AG04449 (cell line): Measurements from ENCODE around the gene SUPT20HL1.
A peak's percentile ranks its signal among the peaks of the same experiment; 100 is the strongest.

Experiments used
- CTCF ChIA-PET: fragments of 350-600 bp; formaldehyde crosslinking; extraction: SDS; loops from one replicate; lab custom pipeline; 2021; ENCODE audit warnings: antibody characterized with exemption; lab: Yijun Ruan, JAX
- POLR2A ChIA-PET: fragments of 400-600, 350-600 bp; formaldehyde crosslinking; extraction: SDS; loops from one replicate; lab custom pipeline; 2020; ENCODE audit warnings: antibody characterized with exemption, inconsistent platforms; lab: Yijun Ruan, JAX
- DNase-seq: peaks from one replicate; pipeline ENCODE4 v3.0.0-alpha.2; 2010; ENCODE audit warnings: low read depth, low spot score
- H3K4me3 ChIP-seq: 2 replicates; pipeline ENCODE4 v1.5.1; 2011; ENCODE audit warnings: low read depth, mild to moderate bottlenecking, control low read depth, low read length
- TF ChIP-seq, protein P1 (sequence below): IDR thresholded peaks from one replicate; pipeline ENCODE4 v1.5.1; 2011; ENCODE audit warnings: mild to moderate bottlenecking, moderate library complexity, low read length, control low read depth, inconsistent platforms; ENCODE audit not compliant: insufficient read depth; ENCODE audit errors: missing control alignments

Gene SUPT20HL1

DNA sequence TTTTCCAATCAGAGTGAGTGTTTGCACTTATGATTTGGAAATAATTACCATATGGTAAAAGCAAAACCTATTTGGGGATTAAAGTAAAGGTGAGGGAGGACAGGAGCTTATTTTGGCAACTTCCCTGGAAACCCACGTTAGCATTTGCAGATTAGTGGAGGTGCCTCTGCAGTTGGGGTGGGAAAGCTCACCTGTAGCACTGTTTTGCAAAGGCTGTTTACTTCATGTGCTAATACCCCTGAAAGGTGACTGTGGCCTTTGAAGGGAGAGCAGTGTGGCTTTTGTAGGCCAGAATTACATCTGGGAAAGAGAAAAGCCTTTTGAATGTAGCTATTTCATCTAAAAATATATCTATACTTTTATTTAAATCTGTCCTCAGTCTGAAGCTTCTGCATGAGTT, 9.4 kb downstream of the SUPT20HL1 start:
- TF ChIP-seq, protein P1, sequence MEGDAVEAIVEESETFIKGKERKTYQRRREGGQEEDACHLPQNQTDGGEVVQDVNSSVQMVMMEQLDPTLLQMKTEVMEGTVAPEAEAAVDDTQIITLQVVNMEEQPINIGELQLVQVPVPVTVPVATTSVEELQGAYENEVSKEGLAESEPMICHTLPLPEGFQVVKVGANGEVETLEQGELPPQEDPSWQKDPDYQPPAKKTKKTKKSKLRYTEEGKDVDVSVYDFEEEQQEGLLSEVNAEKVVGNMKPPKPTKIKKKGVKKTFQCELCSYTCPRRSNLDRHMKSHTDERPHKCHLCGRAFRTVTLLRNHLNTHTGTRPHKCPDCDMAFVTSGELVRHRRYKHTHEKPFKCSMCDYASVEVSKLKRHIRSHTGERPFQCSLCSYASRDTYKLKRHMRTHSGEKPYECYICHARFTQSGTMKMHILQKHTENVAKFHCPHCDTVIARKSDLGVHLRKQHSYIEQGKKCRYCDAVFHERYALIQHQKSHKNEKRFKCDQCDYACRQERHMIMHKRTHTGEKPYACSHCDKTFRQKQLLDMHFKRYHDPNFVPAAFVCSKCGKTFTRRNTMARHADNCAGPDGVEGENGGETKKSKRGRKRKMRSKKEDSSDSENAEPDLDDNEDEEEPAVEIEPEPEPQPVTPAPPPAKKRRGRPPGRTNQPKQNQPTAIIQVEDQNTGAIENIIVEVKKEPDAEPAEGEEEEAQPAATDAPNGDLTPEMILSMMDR: no peak
- DNase-seq: no peak
- H3K4me3 ChIP-seq: no peak overlapping the region
- ChIA-PET POLR2A (no interaction called here), CTCF (interaction anchor here (0.9 to 3.5 kb wide), 12 partner anchors 12 to 129 kb away, joined by 3 to 30 read pairs (median 8); no protein-coding TSS in a partner anchor)

GRCh38 chrX:24371391-24371972, 11.0 kb downstream of the SUPT20HL1 start:
- POLR2A ChIA-PET: no interaction called here
- TF ChIP-seq, protein P1: peak; percentile 55
- H3K4me3 ChIP-seq: no peak overlapping the region
- no peak for DNase-seq
- CTCF ChIA-PET: interaction anchor here (0.8 to 3.5 kb wide), 19 partner anchors 12 to 459 kb away, joined by 3 to 30 read pairs (median 5); no protein-coding TSS in a partner anchor

DNA sequence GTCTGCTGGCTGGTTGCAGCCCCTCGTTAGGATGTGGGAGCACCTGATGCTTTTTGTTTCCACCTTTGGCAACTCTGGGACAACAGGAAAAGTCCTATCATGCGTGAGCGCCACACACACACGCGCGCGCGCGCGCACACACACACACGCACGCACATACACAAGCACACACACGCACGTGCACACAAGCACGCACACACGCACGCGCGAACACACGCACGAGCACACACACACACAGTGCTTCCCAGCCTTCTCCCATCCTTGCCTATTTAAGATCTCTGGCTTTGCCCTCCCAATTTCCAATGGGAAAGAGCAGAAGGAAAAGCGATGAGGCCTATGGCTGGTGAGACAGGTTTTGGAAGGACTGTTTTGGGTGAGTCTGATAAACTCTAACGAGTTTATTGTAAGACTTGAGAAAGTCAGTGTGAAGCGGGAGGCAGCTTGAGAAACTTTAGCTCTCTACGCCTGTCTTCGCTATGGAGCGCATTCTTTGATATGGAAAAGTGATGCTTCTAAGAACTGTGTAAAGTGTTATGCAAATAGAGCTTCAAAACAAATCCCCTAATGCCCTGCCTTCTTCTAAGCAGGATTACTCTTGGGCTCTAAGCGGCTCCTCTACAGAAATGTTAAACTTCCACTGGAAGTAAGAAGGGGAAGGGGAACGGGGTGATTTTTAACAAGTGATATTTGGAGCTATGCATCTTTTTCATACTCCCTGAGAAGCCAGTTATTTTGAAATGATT, 11.8 kb downstream of the SUPT20HL1 start:
- CTCF ChIA-PET: interaction anchor here (0.8 to 3.5 kb wide), 17 partner anchors 11 to 186 kb away, joined by 3 to 30 read pairs (median 5); no protein-coding TSS in a partner anchor
- POLR2A ChIA-PET: no interaction called here
- H3K4me3 ChIP-seq: no peak overlapping the region
- TF ChIP-seq, protein P1: no peak
- DNase-seq: no peak

DNA sequence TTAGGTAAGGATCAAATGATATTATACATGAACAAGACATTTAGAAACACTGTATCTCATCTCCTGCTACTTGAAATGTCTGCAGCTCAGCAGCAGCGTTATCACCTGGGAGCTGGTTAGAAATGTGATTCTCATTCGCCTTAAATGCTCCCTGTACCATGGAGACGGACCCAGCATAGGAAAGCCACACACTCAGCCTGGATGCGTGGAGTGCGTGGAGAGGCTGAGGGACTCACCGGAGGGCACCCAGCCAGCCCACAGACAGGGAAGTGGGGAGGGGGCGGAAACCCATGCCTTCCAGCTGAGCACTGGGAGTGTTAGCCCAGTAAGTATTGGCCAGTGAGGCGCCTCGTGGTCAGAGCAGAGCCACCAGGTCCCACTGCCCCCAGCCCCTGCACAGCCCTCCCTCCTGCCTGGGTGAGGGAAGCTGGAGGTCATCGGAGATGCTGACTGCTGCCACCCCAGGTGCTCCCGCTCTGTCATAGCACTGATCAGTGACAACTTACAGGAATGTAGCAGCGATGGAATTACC, 15.2 kb downstream of the SUPT20HL1 start:
- no peak for DNase-seq
- no peak overlapping the region for H3K4me3 ChIP-seq
- ChIA-PET POLR2A (no interaction called here), CTCF (interaction anchor here (0.7 kb wide), 1 partner anchor 8 kb away, joined by 3 read pairs; no protein-coding TSS in a partner anchor)
- TF ChIP-seq, protein P1: no peak

- TF ChIP-seq, protein P1: no peak
- CTCF ChIA-PET: no interaction called here
- no peak for DNase-seq
- H3K4me3 ChIP-seq: no peak overlapping the region
- POLR2A ChIA-PET: no interaction called here
These were observed 16.0 kb downstream of the SUPT20HL1 start for GRCh38 chrX:24376403-24376802.

DNA sequence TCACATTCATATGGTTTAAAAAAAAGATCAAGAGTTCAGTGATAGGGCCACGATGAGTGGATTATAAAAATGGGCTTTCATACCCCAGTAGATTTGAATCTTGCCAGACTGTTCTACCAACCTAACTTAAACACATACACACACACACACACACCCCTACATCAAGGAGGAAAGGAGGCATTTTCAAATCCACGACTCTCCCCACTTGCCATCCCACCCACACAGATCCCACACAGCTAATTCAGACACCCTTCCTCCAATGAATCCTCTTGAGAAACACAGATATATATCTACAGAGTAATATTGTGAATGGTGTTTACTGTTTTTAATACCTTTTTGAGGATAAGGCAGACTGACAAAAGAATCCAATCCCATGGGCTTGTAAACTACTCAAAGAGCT, 16.8 kb downstream of the SUPT20HL1 start:
- TF ChIP-seq, protein P1: no peak
- no peak for DNase-seq
- ChIA-PET POLR2A (no interaction called here), CTCF (no interaction called here)
- H3K4me3 ChIP-seq: no peak overlapping the region
